Left lung (tissue), 10 donors: Measurements from ENCODE around the gene BDKRB2. TPM values are rescaled to one million over a fixed set of nuclear protein-coding genes. Genes with fewer than 3 reads are reported as not detected.

Experiments
- ATAC-seq: fragments of 200-7000 bp; cut with Tn5 transposase; one replicate; pipeline ENCODE4 v1.9.1; 2020; ENCODE audit warnings: moderate library complexity
- DNase-seq, 4 donors: peaks; one replicate each; pipeline ENCODE4 v3.0.0-alpha.2; 2013 to 2020
- H3K27ac ChIP-seq, 2 donors: fragments of 200-600 bp; sonication (generic) in 1 of 2; one replicate each; pipeline versions ENCODE4 v1.5.0 to v1.8.0; 2020 to 2021
- H3K27me3 ChIP-seq, 2 donors: fragments of 200-600 bp; sonication (generic) in 1 of 2; one replicate each; pipeline versions ENCODE4 v1.5.0 to v1.8.0; 2020 to 2021
- H3K36me3 ChIP-seq, 2 donors: fragments of 200-600 bp; sonication (generic) in 1 of 2; one replicate each; pipeline versions ENCODE4 v1.5.0 to v1.8.0; 2020 to 2021
- H3K4me1 ChIP-seq, 2 donors: fragments of 200-600 bp; one replicate each; pipeline ENCODE4 v1.8.0; 2021
- H3K4me3 ChIP-seq, 2 donors: fragments of 200-600 bp; sonication (generic) in 1 of 2; one replicate each; pipeline versions ENCODE4 v1.5.0 to v1.8.0; 2020 to 2021; ENCODE audit warnings: mild to moderate bottlenecking in 1 of 2
- H3K9me3 ChIP-seq, 2 donors: fragments of 200-600 bp; sonication (generic) in 1 of 2; one replicate each; pipeline versions ENCODE4 v1.5.0 to v1.8.0; 2020 to 2021
- CTCF ChIP-seq, 2 donors: fragments of 200-600 bp; sonication (generic) in 1 of 2; IDR thresholded peaks; one replicate each; pipeline versions ENCODE4 v1.5.0 to v1.8.0; 2021; ENCODE audit warnings: antibody characterized with exemption in 2 of 2
- intact Hi-C, 2 donors: fragments of 100-400 bp; cut with DNase I; formaldehyde crosslinking; loops; one replicate each; pipeline versions ENCODE4 v1.11.2 to v1.14.2; 2022
- polyA plus RNA-seq, 6 donors: library from polyadenylated mRNA; unstranded; fragments of 120-200 nt; gene quantifications; one replicate each; pipeline ENCODE4 v1.2.1, GENCODE V29; 2013; ENCODE audit not compliant: insufficient read length in 6 of 6
- total RNA-seq, 2 donors: library from RNA; stranded (reverse); fragmentation: NEBNext Ultra II Directional; extraction: Animal tissue kit (Norgen Biotek cat#: 25700); gene quantifications; one replicate each; pipeline ENCODE4 v1.2.1, GENCODE V29; 2021
- donor health status: DM: no; HTN: yes; CAD: no.
- donor health status: DM: no; HTN: no; CAD: no.

Gene BDKRB2
- total and polyA plus RNA-seq, 8 donors, result 0.80 to 1.9 (median 1.2) TPM

- no peak overlapping the region for H3K27ac ChIP-seq
- H3K9me3 ChIP-seq, result no peaks in the 10 kb centered on the region
- no peaks in the 10 kb centered on the region for H3K36me3 ChIP-seq
- ATAC-seq (no peak), DNase-seq (no peak)
- H3K4me3 ChIP-seq, result no peak overlapping the region
- no peak for TF ChIP-seq CTCF (IDR thresholded peaks at IDR 0.05)
- intact Hi-C loops, result no loop called here
- H3K4me1 ChIP-seq, result no peaks in the 10 kb centered on the region
- H3K27me3 ChIP-seq, result no peaks in the 10 kb centered on the region
Measured at GRCh38 chr14:96212896-96213295, 8.3 kb downstream of the BDKRB2 start.

- intact Hi-C loops, result no loop called here
- Histone ChIP-seq H3K36me3 (no peaks in the 10 kb centered on the region), H3K4me1 (no peaks in the 10 kb centered on the region), H3K27ac (no peak overlapping the region), H3K27me3 (no peaks in the 10 kb centered on the region), H3K9me3 (no peaks in the 10 kb centered on the region), H3K4me3 (no peak overlapping the region)
- TF ChIP-seq CTCF (IDR thresholded peaks at IDR 0.05), result no peak
- DNase-seq (no peak), ATAC-seq (no peak)
Measured at GRCh38 chr14:96213871-96214465, 9.3 kb downstream of the BDKRB2 start.

- ATAC-seq, result no peak
- Histone ChIP-seq H3K27me3 (no peaks in the 10 kb centered on the region), H3K36me3 (no peaks in the 10 kb centered on the region), H3K4me1 (no peaks in the 10 kb centered on the region), H3K9me3 (no peaks in the 10 kb centered on the region), H3K27ac (no peak overlapping the region), H3K4me3 (no peak overlapping the region)
- intact Hi-C loops, result no loop called here
- DNase-seq, result no peak
- TF ChIP-seq CTCF (IDR thresholded peaks at IDR 0.05), result no peak
Measured at GRCh38 chr14:96214793-96215192, 10.2 kb downstream of the BDKRB2 start.

GRCh38 chr14:96215452-96216244 lies 11.0 kb downstream of the BDKRB2 start:
- no peaks in the 10 kb centered on the region for H3K9me3 ChIP-seq
- no peaks in the 10 kb centered on the region for H3K27me3 ChIP-seq
- DNase-seq, result no peak
- intact Hi-C loops, result no loop called here
- H3K4me1 ChIP-seq, result no peaks in the 10 kb centered on the region
- TF ChIP-seq CTCF (IDR thresholded peaks at IDR 0.05), result no peak
- H3K27ac ChIP-seq, result no peak overlapping the region
- H3K4me3 ChIP-seq, result no peak overlapping the region
- H3K36me3 ChIP-seq, result no peaks in the 10 kb centered on the region
- no peak for ATAC-seq

- no peaks in the 10 kb centered on the region for H3K27me3 ChIP-seq
- no peak for TF ChIP-seq CTCF (IDR thresholded peaks at IDR 0.05)
- ATAC-seq (no peak), DNase-seq (no peak)
- no peaks in the 10 kb centered on the region for H3K4me1 ChIP-seq
- H3K27ac ChIP-seq, result no peak overlapping the region
- H3K36me3 ChIP-seq, result no peaks in the 10 kb centered on the region
- no peak overlapping the region for H3K4me3 ChIP-seq
- intact Hi-C loops, result no loop called here
- H3K9me3 ChIP-seq, result no peaks in the 10 kb centered on the region
Measured at GRCh38 chr14:96216627-96217026, 12.0 kb downstream of the BDKRB2 start.
